Measurements from ENCODE around the gene RAP1GAP2. TPM values are rescaled to one million over a fixed set of nuclear protein-coding genes. Genes with fewer than 3 reads are reported as not detected.

RAP1GAP2 gene
- total RNA-seq, 1 donor from 2014 or later, result 8.6 TPM

GRCh38 chr17:3003296-3004149, 207.3 kb downstream of the RAP1GAP2 start:
- H2AFZ ChIP-seq (ENCODE audit: low read depth, low read length), result peak overlapping the region; percentile 86
- peak overlapping the region; percentile 75 for H3K4me2 ChIP-seq (ENCODE audit: low read length)
- no peaks in the 10 kb centered on the region for H3K27me3 ChIP-seq (ENCODE audit: insufficient read depth, low read length)
- peak overlapping the region; percentile 63 for H3K9ac ChIP-seq (ENCODE audit: low read length)
- Mint-ChIP-seq H3K27me3 (ENCODE audit: low read depth, unreplicated experiment) (peaks cover 16% of the 10 kb centered on the region), H3K4me3 (ENCODE audit: unreplicated experiment) (no peak overlapping the region), H3K4me1 (ENCODE audit: low read depth, unreplicated experiment) (peaks cover 16% of the 10 kb centered on the region), H3K9me3 (ENCODE audit: unreplicated experiment) (peaks cover 2% of the 10 kb centered on the region), H3K27ac (ENCODE audit: unreplicated experiment) (no peak overlapping the region), H3K36me3 (ENCODE audit: low read depth, unreplicated experiment) (peaks cover 2% of the 10 kb centered on the region)
- no peak for FAIRE-seq
- H3K36me3 ChIP-seq (ENCODE audit: insufficient read depth, low read length), result no peaks in the 10 kb centered on the region
- no peak for TF ChIP-seq EZH2 (IDR thresholded peaks at IDR 0.05; ENCODE audit: insufficient read depth, low read length)
- TF ChIP-seq, protein P1, sequence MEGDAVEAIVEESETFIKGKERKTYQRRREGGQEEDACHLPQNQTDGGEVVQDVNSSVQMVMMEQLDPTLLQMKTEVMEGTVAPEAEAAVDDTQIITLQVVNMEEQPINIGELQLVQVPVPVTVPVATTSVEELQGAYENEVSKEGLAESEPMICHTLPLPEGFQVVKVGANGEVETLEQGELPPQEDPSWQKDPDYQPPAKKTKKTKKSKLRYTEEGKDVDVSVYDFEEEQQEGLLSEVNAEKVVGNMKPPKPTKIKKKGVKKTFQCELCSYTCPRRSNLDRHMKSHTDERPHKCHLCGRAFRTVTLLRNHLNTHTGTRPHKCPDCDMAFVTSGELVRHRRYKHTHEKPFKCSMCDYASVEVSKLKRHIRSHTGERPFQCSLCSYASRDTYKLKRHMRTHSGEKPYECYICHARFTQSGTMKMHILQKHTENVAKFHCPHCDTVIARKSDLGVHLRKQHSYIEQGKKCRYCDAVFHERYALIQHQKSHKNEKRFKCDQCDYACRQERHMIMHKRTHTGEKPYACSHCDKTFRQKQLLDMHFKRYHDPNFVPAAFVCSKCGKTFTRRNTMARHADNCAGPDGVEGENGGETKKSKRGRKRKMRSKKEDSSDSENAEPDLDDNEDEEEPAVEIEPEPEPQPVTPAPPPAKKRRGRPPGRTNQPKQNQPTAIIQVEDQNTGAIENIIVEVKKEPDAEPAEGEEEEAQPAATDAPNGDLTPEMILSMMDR (IDR thresholded peaks at IDR 0.05; ENCODE audit: insufficient read depth, low read depth, low read length), result no peak
- no peaks in the 10 kb centered on the region for H4K20me1 ChIP-seq (ENCODE audit: insufficient read depth, low read length)
- no peak for DNase-seq (ENCODE audit: low read depth)
- peaks cover 11% of the 10 kb centered on the region for H3K4me1 ChIP-seq (ENCODE audit: insufficient read depth, low read length)
- H3K4me3 ChIP-seq (ENCODE audit: insufficient read depth, low read depth, low read length), result peak overlapping the region; percentile 31
- H3K27ac ChIP-seq (ENCODE audit: low read depth, low read length), result peak overlapping the region; percentile 59
- no peaks in the 10 kb centered on the region for H3K9me3 ChIP-seq (ENCODE audit: insufficient read depth, low read depth, low read length)
- no peaks in the 10 kb centered on the region for H3K79me2 ChIP-seq (ENCODE audit: insufficient read depth, low read length)

DNA sequence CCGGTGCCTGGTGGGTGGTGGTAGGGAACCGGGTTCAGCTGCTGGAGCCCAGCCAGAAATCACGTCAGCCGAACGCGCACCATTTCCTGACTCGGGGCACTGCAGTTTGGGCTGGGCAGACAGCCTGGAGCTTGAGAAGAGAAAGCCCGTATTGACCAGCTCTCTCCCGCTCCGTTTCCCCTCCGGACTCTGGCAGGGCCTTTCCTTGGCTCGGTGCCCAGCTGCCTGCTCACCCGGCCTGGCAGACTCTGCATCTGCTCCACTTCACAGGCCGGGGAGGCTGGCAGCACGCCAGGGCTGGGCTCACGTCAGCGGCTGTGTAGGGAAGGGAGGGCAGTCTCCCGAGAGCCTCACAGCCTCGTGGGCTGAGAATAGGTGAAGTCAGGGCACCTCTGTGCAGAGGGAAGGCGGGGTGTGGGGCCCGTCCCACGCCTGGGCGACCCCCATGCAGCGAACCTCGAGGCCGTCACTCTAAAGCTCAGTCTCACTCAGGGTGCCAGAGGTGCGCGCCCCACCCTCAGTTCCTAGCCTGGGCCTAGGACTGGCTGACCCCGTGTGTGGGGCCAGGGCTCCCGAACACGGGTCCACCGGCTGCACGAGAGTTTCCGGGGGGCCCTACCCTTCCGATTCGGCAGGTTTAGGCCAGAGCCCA, 208.0 kb downstream of the RAP1GAP2 start:
- peaks cover 16% of the 10 kb centered on the region for H3K4me1 Mint-ChIP-seq (ENCODE audit: low read depth, unreplicated experiment)
- no peaks in the 10 kb centered on the region for H3K79me2 ChIP-seq (ENCODE audit: insufficient read depth, low read length)
- no peaks in the 10 kb centered on the region for H3K36me3 Mint-ChIP-seq (ENCODE audit: low read depth, unreplicated experiment)
- H3K27me3 Mint-ChIP-seq (ENCODE audit: low read depth, unreplicated experiment), result peaks cover 14% of the 10 kb centered on the region
- H3K27ac Mint-ChIP-seq (ENCODE audit: unreplicated experiment), result no peak overlapping the region
- no peak for TF ChIP-seq EZH2 (IDR thresholded peaks at IDR 0.05; ENCODE audit: insufficient read depth, low read length)
- TF ChIP-seq, protein P1 (IDR thresholded peaks at IDR 0.05; ENCODE audit: insufficient read depth, low read depth, low read length), result no peak
- DNase-seq (ENCODE audit: low read depth), result peak; percentile 90
- no peak overlapping the region for H3K4me3 Mint-ChIP-seq (ENCODE audit: unreplicated experiment)
- H3K27ac ChIP-seq (ENCODE audit: low read depth, low read length), result peak overlapping the region; percentile 59
- H2AFZ ChIP-seq (ENCODE audit: low read depth, low read length), result peak overlapping the region; percentile 86
- peak overlapping the region; percentile 63 for H3K9ac ChIP-seq (ENCODE audit: low read length)
- H3K27me3 ChIP-seq (ENCODE audit: insufficient read depth, low read length), result no peaks in the 10 kb centered on the region
- H3K4me3 ChIP-seq (ENCODE audit: insufficient read depth, low read depth, low read length), result peak overlapping the region; percentile 31
- no peak for FAIRE-seq
- peaks cover 2% of the 10 kb centered on the region for H3K9me3 Mint-ChIP-seq (ENCODE audit: unreplicated experiment)
- no peaks in the 10 kb centered on the region for H3K36me3 ChIP-seq (ENCODE audit: insufficient read depth, low read length)
- no peaks in the 10 kb centered on the region for H3K9me3 ChIP-seq (ENCODE audit: insufficient read depth, low read depth, low read length)
- peaks cover 11% of the 10 kb centered on the region for H3K4me1 ChIP-seq (ENCODE audit: insufficient read depth, low read length)
- peak overlapping the region; percentile 75 for H3K4me2 ChIP-seq (ENCODE audit: low read length)
- H4K20me1 ChIP-seq (ENCODE audit: insufficient read depth, low read length), result no peaks in the 10 kb centered on the region
